Measurements from ENCODE around the gene FAM3B.

FAM3B gene

GRCh38 chr21:41398251-41398650 is 81.7 kb downstream of the FAM3B start:
- no peak for DNase-seq (ENCODE audit: low spot score)

GRCh38 chr21:41398831-41399230 is 82.2 kb downstream of the FAM3B start:
- DNase-seq (ENCODE audit: low spot score), result no peak

GRCh38 chr21:41399246-41399800 is 82.7 kb downstream of the FAM3B start:
- DNase-seq (ENCODE audit: low spot score), result no peak

GRCh38 chr21:41402231-41402630 is 85.6 kb downstream of the FAM3B start:
- DNase-seq (ENCODE audit: low spot score), result no peak

- no peak for DNase-seq (ENCODE audit: low spot score)
These were observed 86.2 kb downstream of the FAM3B start for GRCh38 chr21:41402796-41403195.

GRCh38 chr21:41403331-41403730 is 86.7 kb downstream of the FAM3B start:
- no peak for DNase-seq (ENCODE audit: low spot score)

- no peak for DNase-seq (ENCODE audit: low spot score)
These were observed 87.4 kb downstream of the FAM3B start for GRCh38 chr21:41403966-41404365.

- no peak for DNase-seq (ENCODE audit: low spot score)
These were observed 88.7 kb downstream of the FAM3B start for GRCh38 chr21:41405321-41405720.

- no peak for DNase-seq (ENCODE audit: low spot score)
These were observed 89.7 kb downstream of the FAM3B start for GRCh38 chr21:41406340-41406739.
